CD4-positive, alpha-beta T cell treated with Interleukin-10 for 1 hour (primary cell): ENCODE results near the gene LTB4R2.
"Not testable (repeated sequence)": the region's sequence is repeated elsewhere in the genome, so short reads cannot be mapped to it uniquely, and the experiment has no call there.

ENCODE experiments used
- DNase-seq: peaks from one replicate; pipeline ENCODE4 v3.0.0-alpha.2; 2020

LTB4R2 gene

DNA sequence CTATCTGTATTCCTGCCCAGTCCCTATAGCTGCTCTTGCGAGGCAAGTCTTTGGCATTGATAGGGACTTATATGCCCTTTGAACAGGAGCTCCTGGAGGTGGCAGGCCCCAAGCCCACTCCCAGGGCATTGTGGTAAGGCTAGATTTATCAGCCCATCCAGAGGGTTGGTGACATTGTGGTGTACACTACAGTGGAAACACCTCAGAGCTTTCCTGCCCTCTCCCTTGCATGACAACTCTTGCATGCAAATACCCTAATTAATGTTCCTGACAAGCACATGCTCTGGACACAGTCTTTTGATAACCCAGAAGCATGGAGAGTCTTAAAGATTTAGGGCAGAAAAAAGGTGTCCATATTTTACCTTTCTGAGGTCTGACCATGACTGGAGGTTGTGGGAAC is 30.7 kb downstream of the LTB4R2 start:
- no peak for DNase-seq

DNA sequence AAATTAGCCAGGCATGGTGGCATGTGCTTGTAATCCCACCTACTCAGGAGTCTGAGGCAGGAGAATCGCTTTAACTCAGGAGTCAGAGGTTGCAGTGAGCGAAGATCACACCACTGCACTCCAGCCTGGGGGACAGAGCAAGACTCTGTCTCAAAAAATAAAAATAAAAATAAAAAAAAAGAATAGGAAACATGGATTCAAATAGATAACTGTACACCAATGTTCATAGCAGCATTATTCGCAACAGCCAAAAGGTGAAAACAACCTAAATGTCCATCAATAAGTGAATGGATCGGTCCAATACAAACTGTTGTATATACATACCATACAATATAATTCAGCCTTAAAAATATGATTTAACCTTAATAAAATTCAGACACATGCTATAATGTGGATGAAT is 32.9 kb downstream of the LTB4R2 start:
- no peak for DNase-seq

DNA sequence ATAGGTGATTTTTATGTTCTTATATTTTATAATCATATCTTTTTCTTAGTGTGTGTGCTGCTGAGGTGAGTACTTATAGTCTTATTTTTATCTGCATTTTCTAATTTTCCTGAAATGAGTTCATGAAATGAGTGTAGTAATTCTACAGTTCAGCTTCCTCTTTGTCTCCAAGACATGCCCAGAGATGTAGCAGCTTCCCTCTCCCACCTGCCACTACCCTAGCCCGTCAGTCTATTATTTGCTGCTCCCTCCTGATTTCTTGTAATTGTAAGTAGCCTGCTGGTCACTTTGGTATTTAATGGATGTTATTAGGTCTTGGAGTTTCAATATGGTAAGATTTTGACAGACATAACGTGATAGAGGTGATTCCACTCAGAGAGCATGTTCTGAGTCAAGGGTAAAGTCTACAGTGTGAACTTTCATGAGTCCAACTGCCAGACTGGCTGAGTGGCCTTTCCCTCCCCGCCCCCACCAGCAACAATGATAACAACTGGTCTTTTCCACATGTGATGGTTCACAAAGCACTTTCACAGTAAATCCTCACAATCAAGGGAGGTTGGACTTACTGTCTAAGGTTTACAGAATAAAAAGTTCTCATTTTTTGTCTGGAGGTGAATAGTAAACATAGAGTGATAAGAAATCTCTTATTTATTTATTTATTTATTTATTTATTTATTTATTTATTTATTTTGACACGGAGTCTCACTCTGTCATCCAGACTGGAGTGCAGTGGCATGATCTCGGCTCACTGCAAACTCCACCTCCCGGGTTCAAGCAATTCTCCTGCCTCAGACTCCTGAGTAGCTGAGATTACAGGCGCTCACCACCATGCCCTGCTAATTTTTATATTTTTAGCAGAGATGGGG is 34.1 kb downstream of the LTB4R2 start:
- no peak for DNase-seq

GRCh38 chr14:24347134-24347533 is 37.2 kb downstream of the LTB4R2 start:
- DNase-seq = no peak

GRCh38 chr14:24348186-24348585 is 38.2 kb downstream of the LTB4R2 start:
- DNase-seq = no peak

DNA sequence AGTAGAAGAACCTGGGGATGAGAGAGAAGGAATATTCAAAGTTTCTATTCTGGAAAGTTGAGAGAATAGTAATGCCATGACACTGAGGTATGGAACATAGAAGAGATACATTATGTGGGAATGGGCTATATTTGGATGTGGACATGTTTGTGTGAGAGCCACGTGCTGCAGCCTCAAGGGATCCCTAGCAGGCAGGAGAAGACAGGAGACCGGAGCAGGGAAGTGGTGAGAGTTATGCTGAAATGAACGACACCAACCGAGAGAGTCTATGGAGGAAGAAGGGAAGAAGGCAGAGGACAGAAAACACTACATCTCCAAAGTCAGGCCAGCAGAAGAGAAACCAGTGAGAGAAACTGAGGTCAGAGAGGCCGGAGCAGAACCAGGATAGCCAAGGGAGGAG is 39.8 kb downstream of the LTB4R2 start:
- DNase-seq = no peak

GRCh38 chr14:24351517-24351916 is 41.6 kb downstream of the LTB4R2 start:
- no peak for DNase-seq

GRCh38 chr14:24353559-24354481 is 43.9 kb downstream of the LTB4R2 start:
- DNase-seq = no peak

GRCh38 chr14:24354482-24354825 is 44.5 kb downstream of the LTB4R2 start:
- DNase-seq = not testable (repeated sequence)

GRCh38 chr14:24355009-24355408 is 45.1 kb downstream of the LTB4R2 start:
- DNase-seq = no peak

DNA sequence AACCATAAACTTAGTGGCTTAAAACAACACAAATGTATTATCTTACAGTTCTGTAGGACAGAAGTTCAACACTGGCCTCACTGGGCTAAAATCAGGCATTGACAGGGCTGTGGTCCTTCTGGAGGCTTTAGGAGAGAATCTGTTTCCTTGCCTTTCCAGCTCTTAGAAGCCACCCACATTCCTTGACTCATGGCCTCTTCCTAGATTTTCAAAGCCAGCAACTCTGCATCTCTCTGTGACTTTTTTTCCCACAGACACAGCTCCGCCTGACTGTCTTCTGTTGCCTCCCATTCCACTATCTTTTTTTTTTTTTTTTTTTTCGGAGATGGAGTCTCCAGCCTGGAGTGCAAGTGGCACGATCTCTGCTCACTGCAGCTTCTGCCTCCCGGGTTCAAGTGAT is 46.3 kb downstream of the LTB4R2 start:
- DNase-seq = no peak

GRCh38 chr14:24360281-24360680 is 50.3 kb downstream of the LTB4R2 start:
- DNase-seq = no peak

- no peak for DNase-seq
Measured at GRCh38 chr14:24361326-24361725, 51.4 kb downstream of the LTB4R2 start.
